HG02588 (cell line): Measurements from ENCODE around the gene UGP2.
A peak's percentile ranks its signal among the peaks of the same experiment; 100 is the strongest.
"Not testable (repeated sequence)": the region's sequence is repeated elsewhere in the genome, so short reads cannot be mapped to it uniquely, and the experiment has no call there.

Experiments
- ATAC-seq: cut with Tn5 transposase; IDR thresholded peaks from one replicate; pipeline ENCODE4 v1.9.1; 2021; ENCODE audit warnings: mild to moderate bottlenecking, moderate library complexity; ENCODE audit not compliant: unreplicated experiment

The UGP2 gene

GRCh38 chr2:63841254-63842022 is at the start of gene UGP2:
TSS of gene UGP2 (plus strand) at chr2:63841896. CDS start at chr2:63842186, 290 bp downstream.
- ATAC-seq = peak; percentile 57

DNA sequence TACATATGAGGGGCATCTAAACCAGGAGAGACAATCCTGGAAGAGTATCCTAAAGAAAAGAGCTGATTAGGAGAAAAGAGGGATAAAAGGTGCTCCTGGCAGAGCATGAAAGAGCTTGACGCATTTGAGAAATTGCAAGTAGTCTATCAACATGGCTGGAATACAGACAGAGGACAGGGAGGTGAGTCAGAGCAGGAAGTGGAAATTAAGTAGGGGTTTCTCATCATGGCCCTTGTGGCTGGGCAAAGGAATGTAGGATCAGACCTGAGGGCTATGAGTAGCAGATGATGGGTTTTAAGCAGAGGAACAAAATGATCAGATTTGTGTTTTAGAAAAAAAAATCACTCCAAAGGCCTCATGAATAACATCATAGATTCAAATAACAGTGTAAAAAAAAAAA is 49.2 kb upstream of the UGP2 start:
- ATAC-seq = no peak

DNA sequence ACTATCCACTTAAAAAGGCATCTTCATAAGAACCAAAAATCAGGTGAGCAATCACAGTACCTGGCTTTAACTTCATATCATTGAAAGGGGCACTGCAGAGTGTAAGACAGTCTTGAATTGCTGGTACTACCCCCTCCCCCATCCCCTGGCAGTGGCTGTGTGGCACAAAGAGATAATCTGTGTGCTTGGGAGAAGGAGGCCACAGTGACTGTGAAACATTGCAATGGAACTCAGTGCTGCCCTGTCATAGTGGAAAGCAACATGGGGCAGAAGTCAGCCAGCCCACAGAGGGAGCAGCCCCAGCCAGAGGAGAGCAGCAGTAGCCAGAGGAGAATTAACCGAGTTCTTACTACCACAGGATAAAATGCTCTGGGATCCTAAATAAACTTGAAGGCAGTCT is 45.3 kb upstream of the UGP2 start:
- no peak for ATAC-seq

DNA sequence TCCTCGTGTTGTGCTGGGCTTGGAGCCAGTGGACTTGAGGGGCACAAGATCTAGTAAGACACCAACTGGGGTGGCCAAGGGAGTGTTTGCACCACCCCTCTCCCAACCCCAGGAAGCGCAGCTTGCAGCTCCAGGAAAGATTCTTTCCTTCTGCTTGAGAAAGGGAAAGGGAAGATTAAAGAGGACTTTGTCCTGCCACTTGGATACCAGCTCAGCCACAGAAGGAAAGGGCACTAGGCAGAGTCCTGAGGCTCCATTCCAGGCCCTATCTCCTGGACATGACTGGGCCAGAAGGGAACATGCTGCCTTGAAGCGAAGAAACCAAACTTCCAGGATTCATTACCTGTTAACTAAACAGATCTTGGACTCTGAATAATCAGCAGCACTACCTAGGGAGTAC is 44.9 kb upstream of the UGP2 start:
- no peak for ATAC-seq

GRCh38 chr2:63801455-63801854 is 40.2 kb upstream of the UGP2 start:
- no peak for ATAC-seq

GRCh38 chr2:63805412-63805811 is 36.3 kb upstream of the UGP2 start:
- ATAC-seq = no peak

DNA sequence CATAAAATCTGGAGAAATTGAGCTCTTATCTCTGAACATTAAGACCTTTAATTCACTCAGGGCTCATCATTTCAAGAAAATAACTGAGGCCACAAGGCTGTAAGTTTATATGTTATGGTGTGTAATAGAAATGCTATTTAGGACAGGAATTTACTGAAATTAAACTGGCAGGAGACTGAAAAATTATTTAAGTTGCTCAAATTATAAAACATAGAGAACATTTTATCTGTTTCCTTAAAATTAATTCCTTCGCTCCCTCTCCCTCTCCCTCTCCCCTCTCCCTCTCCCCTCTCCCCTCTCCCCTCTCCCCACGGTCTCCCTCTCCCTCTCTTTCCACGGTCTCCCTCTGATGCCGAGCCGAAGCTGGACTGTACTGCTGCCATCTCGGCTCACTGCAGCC is 33.7 kb upstream of the UGP2 start:
- ATAC-seq = not testable (repeated sequence)

DNA sequence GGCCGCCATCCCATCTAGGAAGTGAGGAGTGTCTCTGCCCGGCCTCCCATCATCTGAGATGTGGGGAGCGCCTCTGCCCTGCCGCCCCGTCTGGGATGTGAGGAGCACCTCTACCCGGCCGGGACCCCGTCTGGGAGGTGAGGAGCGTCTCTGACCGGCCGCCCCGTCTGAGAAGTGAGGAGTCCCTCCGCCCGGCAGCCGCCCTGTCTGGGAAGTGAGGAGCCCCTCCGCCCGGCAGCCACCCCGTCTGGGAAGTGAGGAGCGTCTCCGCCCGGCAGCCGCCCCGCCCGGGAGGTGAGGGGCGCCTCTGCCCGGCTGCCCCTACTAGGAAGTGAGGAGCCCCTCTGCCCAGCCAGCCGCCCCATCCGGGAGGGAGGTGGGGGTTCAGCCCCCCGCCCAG is 32.8 kb upstream of the UGP2 start:
- not testable (repeated sequence) for ATAC-seq

- no peak for ATAC-seq
Measured at GRCh38 chr2:63811063-63811462, 30.6 kb upstream of the UGP2 start.

- not testable (repeated sequence) for ATAC-seq
Measured at GRCh38 chr2:63811870-63812269, 29.8 kb upstream of the UGP2 start.

DNA sequence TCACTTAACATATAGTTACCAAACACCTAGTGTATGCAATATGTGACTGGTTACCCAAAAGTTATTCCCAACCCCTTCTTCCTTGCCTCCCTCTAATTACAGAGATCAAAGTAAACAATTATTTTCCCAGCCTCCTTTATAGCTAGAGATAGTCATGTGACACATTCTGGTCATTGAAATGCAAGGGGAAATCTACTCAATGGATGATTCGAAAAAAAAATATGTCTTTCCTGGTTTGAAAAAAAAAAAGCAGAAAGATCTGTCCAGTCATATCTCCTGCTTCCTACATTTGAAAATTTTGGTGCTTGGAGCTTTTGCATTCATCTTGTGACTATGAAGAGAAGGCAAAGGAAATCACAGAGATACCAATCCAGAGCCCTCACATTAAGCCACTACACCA is 27.6 kb upstream of the UGP2 start:
- no peak for ATAC-seq

- no peak for ATAC-seq
Measured at GRCh38 chr2:63817382-63817781, 24.3 kb upstream of the UGP2 start.

DNA sequence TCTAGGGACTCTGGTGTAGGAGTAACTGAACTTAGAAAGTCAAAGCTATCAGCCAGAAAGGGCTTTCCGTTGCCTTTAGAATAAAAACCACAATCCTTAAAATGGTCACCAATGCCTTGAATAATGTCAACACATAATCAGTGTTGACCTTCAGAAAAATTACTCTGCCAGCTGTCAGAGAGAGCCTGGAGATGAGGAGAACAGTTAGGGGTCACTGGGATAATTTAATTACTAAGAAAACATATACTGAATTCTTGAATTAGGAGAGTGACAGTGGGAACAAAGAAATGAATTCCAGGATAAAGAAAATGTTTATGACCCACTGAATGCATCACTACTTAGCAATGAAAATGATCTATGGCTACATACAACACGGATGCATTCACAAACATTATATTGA is 23.4 kb upstream of the UGP2 start:
- no peak for ATAC-seq

- no peak for ATAC-seq
Measured at GRCh38 chr2:63819256-63819655, 22.4 kb upstream of the UGP2 start.

- no peak for ATAC-seq
Measured at GRCh38 chr2:63819765-63820717, 21.7 kb upstream of the UGP2 start.

DNA sequence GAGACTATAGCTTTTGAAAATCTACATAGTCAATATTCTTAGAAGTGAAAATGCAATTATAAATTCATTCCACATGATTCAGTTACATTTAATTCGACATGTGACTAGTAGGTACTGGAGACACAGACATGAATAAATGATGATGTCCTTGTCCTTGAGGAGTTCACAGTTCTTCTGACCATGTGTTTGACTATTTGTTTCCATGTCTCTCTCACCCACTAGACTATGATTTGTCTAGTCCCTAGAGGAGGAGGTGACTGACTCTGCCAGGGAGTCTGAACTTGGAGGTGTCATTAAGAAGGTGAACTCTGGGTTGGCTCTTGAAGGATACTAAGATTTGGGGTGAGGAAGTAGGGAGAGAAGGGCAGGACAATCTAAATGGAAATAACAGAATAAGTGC is 20.7 kb upstream of the UGP2 start:
- ATAC-seq = no peak

DNA sequence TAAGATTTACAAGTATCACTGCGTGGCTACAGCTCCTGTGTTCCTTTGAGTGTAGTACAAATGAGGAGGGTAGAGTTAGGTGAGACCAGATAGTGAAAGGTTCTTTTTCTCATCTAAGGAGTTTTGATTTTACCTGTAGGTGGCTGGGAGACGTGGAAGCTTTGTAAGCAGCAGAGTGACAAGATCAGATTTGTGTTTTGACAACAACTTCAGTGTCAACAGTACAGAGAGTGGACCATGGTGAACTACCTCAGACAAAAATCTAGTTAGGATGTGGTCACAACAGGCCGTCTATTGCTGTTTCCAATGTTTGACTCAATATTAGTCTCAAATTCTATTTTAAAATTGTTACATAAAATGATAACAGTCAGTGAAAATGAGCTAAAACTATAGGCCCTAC is 20.3 kb upstream of the UGP2 start:
- no peak for ATAC-seq

- ATAC-seq = no peak
Measured at GRCh38 chr2:63822478-63822877, 19.2 kb upstream of the UGP2 start.

- no peak for ATAC-seq
Measured at GRCh38 chr2:63827749-63828148, 13.9 kb upstream of the UGP2 start.

DNA sequence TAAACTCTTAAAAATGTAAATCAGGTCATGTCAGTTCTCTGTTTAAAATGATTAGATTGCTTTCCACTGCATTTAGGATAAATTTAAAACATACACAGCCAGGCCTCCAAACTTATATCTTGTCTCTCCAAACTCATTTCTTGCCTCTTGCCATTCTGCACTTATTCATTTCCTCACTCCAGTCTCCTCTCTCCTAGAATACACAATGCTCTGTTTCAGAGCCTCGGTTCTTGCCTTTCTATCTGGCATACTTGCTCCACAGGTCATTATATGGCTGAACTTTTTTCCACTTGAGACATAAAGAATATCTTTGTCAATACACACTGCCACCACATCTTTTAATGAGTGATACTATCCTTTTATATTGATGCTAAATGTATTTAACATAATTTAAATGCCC is 10.5 kb upstream of the UGP2 start:
- ATAC-seq = no peak

DNA sequence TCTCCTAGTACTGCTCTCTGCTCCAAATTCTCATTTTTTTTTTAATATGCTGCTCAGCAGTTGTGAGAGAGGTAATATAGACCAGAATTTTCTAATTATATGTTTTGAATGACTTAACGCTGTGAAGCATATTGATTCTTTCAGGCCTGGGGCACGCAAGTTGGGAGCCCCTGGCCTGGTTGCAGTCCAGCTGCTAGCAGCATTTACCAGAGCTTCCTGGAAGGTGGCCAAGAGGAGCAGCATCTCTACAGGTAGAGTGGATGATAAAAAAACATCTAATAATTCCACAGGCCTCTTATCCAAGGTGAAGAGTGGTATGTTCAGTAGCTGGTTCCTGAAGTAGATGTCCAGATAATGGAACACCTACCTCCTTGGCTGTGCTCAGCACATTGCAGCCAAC is 7.3 kb upstream of the UGP2 start:
- no peak for ATAC-seq

DNA sequence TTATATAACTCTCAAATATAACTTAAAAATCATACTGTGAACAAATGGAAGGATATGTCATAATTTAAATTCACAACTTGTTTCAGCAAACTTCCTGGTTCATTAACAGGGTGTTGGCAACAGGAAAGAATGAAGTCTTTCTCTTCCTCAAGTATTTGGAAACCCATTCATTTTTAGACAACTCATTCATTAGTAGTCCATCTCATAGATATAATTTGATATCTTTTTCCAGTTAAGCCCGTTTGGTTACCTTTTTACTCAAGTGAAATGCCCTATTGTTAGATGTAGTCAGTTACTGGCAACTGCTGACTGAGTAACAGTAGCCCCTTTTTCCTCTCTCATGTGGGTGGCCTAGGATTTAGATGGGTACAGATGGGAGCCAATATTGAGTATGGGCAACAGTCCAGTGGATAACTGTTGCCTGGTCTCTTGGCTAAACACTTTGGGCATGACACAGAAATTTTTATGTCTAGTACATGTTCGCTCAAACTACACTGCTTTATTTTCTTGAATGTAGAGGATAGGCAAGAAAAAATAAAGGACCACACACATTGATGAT is 4.6 kb upstream of the UGP2 start:
- ATAC-seq = no peak
